HG03342 (cell line): Measurements from ENCODE around the gene RREB1.
A peak's percentile ranks its signal among the peaks of the same experiment; 100 is the strongest.
"Not testable (repeated sequence)": the region's sequence is repeated elsewhere in the genome, so short reads cannot be mapped to it uniquely, and the experiment has no call there.

Source experiments
- ATAC-seq: cut with Tn5 transposase; IDR thresholded peaks from one replicate; pipeline ENCODE4 v1.9.1; 2021; ENCODE audit warnings: mild to moderate bottlenecking, moderate library complexity; ENCODE audit not compliant: unreplicated experiment

The RREB1 gene

GRCh38 chr6:7142228-7142801 is 34.6 kb downstream of the RREB1 start:
- no peak for ATAC-seq

GRCh38 chr6:7142918-7143475 is 35.2 kb downstream of the RREB1 start:
- ATAC-seq = no peak

- ATAC-seq = no peak
Observed at GRCh38 chr6:7143476-7143974, 35.8 kb downstream of the RREB1 start.

DNA sequence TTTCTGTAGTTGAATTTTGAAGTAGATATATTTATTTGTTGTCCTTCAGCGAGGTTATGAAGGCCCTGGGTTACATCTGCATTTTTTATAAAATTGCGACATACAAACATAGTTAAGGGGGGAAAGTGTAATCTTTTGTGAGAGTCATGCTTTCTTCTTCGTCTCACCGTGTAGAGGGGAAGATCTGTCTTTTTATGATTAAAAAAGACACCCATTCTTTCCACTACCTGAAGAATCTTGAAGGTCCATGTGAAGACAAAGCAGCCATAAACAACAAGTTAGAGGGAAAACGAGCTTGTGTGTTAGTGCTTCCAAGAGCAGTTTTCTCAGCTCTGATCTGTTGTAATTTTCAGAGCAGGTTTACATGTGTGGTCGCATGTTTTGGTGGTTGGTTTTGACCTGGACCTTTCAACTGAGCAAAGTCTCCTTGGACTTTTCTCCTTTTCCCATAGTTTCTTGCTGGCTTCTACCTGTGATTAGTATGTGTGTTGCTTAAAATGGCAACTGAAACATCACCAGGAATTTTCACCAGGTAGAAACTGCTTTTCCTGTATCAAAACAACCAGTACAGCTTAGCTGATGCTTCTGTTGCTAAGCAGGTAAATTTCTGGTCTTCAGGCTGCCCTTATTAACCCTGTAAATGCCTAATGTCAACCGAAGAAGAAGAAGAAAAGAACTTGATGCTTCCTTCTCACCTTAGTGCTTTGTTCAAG is 37.3 kb downstream of the RREB1 start:
- no peak for ATAC-seq

DNA sequence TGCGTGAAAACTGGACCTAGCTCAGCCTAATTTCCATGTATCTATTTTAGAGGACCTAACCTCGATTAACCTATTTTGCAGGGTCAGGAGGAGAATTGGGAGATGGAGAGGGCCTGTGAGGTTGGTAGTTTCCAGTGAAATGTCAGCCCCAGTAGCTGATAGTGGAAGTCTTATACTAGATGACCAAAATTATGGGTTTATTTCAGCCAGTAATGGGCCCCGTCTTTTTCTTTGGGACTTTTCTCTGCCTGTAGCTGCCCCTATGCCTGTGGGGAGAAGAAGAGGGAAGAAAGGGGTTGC is 37.8 kb downstream of the RREB1 start:
- no peak for ATAC-seq

- peak; percentile 46 for ATAC-seq
Observed at GRCh38 chr6:7145885-7146828, 38.4 kb downstream of the RREB1 start.

DNA sequence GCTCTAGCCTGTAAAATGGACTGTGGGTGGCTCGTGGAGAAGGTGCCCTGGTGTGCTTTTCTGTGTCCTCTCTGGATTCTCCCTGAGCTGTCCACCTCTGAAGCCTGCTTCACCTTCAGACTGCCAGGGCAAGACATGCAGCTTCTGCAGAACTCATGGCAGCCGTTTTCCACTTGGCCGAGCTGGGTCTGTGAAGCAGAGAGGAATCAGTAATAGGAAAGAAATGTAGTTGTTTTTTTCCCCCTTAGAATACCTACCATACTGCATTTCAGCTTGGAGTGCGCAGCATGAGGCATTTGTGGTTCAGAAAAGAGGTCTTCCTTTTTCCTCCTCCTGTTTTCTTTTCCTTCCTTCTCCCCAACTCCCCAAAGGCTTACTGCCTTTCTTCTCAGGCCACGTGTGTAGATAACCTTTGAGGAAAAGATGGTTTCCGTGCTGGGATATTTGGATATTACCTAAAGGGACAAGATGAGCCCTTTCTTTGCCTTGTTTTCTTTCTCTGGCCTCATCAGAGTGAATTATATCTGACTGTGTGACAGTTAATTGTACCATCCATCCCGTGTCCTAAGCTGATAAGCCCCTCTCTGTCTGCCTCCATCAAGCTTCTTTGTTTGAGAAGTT is 39.4 kb downstream of the RREB1 start:
- ATAC-seq = peak; percentile 19

GRCh38 chr6:7148100-7148822 is 40.5 kb downstream of the RREB1 start:
- ATAC-seq = no peak

DNA sequence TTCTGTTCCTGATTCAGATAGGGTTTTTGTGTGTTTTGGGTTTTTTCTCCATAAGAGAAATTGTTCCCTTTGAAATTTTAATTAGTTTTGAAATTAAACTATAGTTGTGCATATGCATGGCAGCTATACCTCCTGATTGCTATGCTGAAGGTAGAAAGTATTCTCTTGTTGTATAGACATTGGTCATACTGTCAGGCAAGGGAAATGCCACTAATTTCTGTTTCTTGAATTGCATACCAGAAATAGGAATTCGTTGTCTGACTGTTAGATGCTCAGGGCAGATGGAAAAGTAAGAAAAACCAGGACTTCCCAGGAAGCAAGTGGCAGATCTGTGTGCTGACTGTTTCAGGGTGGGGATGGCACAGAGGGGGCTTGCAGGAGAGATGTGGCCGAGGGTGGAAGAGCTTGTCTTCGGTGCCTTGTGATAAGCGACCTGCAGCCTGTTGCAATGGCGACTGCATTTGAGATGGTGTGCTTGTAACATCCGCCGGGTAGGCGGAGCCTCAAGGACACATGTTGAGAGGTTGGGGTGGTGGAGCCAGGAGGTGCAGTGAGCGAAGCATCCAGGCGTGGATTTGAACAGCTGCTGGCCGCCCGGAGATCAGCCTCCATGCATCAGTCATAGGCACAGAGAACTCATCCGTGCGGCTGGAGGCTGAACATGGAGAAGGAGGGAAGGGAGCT is 42.8 kb downstream of the RREB1 start:
- no peak for ATAC-seq

- no peak for ATAC-seq
Observed at GRCh38 chr6:7151381-7151780, 43.6 kb downstream of the RREB1 start.

DNA sequence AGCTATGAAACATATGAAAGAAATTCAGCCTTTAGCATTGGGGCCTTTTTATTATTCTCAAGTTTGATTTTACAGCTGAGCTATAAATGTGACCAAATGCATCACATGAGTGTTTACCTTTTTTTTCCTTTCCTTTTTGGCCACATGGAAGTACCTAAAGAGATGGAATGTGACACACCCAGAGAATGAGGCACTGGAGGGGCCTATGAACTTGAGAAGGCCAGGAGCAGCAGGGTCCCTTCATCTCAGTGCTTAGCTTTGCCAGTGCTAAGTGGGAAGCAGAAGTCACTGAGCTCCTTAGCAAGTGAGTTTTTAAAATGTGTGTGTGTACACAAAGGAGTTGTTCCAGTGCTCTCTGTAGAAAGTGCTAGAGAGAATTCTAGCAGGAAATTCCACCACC is 44.7 kb downstream of the RREB1 start:
- ATAC-seq = no peak

DNA sequence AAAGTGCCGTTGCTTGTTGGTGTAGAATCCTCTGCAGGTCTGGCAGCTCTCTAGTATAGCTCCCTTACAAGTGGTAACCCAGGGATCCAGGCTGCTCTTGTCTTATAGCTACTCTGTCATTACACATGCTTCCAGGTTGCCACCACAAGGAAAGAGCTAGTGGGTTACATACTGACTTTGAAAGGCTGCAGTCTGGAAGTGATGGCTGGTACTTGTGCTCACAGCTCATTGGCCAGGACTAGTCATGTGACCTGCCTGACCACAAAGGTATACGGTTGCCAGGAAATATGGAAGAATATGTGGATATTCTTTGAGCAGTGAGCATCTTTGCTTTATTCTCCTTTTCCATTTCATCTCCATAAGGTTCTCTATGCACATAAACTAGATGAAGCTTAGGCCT is 46.0 kb downstream of the RREB1 start:
- no peak for ATAC-seq

DNA sequence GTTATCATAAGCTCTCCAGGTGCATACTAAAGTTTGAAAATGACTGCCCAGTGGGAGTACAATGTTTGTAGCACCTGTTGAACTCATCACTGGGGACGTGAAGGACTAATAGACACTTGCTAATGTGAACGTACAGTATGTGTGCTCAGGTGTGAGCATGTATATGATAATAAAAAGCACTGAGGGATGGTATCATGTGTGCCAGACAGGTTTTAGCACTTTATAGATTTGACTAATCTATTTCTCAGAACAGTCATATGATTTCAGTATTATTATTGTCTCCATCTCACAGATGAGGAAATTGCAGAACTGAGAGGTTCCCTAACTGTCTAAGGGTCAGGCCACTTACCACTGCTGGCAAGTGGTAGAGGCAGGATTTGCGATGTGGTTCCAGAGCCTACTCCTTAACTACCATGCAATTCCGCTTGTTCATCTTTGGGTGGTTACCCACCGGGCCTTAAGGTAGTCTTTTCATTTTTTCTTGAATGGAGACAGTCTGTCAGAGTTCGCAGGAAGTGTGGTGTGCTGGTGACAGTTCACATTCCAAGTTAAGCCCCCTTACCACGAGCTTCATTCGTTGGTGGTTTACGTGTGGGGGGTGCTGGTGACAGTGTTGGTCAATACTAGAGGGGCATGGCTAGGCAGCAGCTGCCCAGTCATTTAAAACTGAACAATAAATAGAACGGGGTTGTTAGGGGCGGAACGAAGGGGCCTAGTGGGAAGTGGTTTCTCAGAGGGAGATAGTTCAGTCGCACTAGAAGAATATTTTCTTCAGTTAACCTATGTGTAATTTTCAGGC is 46.8 kb downstream of the RREB1 start:
- peak; percentile 76 for ATAC-seq

GRCh38 chr6:7155871-7156579 is 48.3 kb downstream of the RREB1 start:
- no peak for ATAC-seq

DNA sequence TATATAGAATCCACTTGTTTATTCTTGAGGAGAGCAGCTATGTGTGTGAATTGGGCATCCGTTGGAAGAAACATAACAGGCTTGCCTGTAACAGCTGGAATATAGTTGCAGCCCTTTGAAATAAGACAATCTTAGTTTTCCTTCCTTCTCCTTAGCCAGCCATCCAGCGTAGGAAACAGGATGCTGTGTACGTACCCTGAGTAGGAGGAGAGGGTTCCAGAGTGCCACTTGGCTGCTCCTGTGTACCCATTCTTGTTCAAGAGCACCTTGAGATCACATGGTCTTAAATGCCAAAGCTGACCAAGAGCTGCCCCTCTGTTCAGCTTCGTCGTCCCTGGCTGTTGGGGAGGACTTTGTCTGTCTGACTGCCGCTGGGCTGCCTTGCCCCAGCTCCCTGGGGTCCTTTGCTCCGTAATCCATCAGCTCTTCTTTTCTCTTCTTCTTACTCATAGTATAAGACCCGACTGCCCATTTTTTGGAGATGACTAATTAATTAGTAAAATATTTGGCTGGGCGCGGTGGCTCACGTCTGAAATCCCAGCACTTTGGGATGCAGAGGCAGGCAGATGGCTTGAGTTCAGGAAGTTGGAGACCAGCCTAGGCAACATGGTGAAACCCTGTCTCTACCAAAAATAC is 49.0 kb downstream of the RREB1 start:
- no peak for ATAC-seq

- not testable (repeated sequence) for ATAC-seq
Observed at GRCh38 chr6:7157307-7157706, 49.5 kb downstream of the RREB1 start.

DNA sequence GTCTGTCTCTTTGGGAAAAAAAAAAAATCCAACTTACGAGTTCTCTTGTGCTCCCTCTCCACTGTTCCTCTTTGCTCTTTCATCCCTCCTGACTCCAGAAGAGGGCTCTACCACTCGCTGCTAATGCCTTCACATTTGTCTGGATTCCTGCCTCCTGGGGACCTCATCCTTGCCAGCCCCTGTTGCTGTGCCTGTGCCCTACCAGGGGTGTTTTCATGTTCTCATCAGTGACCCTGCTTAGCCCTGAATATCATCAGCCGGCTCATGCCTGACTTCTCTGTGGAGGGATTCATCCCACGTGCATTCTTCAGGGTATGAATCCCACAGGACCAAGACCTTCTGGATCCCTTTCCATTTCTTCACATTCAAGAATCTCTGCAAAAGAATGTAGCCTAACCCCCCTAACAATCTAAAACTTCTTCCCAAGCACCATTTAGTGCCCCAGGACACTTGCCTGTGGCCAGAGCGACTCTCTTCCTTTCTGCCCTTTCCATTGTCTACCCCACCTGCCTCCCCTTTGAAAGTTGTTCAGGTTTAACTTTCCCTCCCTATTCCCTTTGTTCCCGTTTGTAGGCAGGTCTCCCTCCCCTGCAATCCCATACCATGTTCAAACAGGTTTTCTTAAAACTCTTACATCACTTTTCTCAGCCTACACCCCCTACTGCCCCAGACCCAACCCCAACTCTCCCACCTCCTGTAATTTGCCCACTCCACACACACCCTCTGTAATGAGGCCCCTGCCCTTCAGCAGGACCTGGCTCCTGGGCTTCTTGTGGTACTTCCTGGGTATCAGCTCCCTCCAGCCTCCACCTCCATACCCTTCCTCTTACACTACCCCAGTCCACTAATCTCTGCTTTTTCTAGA is 50.2 kb downstream of the RREB1 start:
- no peak for ATAC-seq
